Activated CD4-positive, alpha-beta T cell treated with anti-CD3 and anti-CD28 coated beads, Interleukin-10, Interleukin-2, amounts not matched to agents 100 ng/mL and 50 ng/mL, durations not matched to agents 16 hours and 8 hours (primary cell): ENCODE data around the gene ARHGAP22.
A peak's percentile ranks its signal among the peaks of the same experiment; 100 is the strongest.

Experiments used
- DNase-seq: peaks from one replicate; pipeline ENCODE4 v3.0.0-alpha.2; 2020

The ARHGAP22 gene

GRCh38 chr10:48632166-48632565 lies 27.3 kb upstream of the ARHGAP22 start:
- DNase-seq, result no peak

GRCh38 chr10:48627984-48628609 lies 23.2 kb upstream of the ARHGAP22 start:
- no peak for DNase-seq

- DNase-seq, result no peak
Measured at GRCh38 chr10:48626986-48627731, 22.3 kb upstream of the ARHGAP22 start.

GRCh38 chr10:48626447-48626846 lies 21.6 kb upstream of the ARHGAP22 start:
- DNase-seq, result no peak

- no peak for DNase-seq
Measured at GRCh38 chr10:48625826-48626134, 20.9 kb upstream of the ARHGAP22 start.

DNA sequence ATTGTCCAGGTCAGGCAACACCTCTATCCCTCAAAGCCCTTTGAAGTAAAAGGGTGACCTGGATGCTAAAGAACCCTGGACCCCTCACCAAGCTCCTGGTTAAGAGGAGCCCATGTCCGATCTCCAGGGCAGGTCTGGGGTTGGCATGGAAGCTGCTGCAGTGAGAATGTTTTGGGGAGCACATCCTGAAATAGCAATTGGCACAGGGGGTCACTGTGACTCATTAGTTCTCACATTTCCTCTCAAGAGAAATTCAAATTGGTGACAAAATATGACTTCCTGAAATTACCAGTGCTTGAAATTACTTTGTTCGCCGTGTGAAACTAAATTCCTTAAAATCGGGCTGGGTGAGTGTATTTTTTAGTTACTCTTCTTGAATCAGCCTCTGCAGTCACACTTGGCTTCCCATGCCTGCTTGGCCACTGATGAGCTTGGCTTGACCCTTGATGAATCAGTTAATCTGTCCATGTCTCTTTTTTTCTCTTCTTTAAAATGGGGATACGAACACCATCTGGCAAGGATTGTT lies 18.8 kb upstream of the ARHGAP22 start:
- no peak for DNase-seq

DNA sequence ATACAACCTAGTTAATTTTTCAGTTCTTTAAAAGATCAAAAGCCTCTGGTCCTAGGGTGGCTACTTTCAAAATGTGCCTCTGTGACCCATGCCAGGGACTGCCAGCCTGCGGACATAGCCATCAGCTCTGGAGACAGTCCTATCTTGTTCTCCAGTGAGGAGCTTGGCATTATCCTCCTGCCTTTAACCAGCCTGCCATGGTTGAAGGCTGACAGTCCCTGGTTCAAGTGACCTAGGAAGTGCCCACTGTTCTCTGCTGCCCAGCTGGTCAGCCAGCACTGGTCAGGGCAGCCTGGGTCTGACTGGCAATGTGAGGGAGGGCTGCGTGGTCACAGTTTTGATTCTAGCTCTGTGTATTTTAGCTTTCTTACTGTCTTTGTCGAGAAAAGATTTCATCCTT lies 18.1 kb upstream of the ARHGAP22 start:
- no peak for DNase-seq

DNA sequence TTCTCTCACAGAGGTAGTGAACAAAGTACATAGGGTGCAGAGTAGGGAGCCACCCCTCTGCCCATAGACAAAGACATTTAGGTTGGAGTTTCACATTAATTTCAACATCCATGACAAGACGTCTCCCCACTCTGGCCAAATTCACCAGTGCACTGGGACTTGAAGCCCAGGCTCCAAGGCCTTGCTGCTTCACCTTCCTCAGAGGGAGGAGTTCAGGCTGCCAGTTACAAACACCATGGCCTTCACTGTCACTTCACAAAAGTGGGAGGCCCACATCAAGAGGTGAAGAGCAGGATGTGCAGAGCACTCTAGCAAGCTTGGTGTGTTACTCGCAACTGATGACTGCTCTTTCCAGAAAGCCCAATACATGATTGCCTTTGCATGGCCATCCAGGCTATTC lies 15.8 kb upstream of the ARHGAP22 start:
- DNase-seq, result no peak

- no peak for DNase-seq
Measured at GRCh38 chr10:48616436-48616835, 11.6 kb upstream of the ARHGAP22 start.

GRCh38 chr10:48614481-48615390 lies 9.9 kb upstream of the ARHGAP22 start:
- no peak for DNase-seq

- DNase-seq, result no peak
Measured at GRCh38 chr10:48613016-48613415, 8.1 kb upstream of the ARHGAP22 start.

- no peak for DNase-seq
Measured at GRCh38 chr10:48612236-48612943, 7.5 kb upstream of the ARHGAP22 start.

GRCh38 chr10:48611133-48611532 lies 6.3 kb upstream of the ARHGAP22 start:
- no peak for DNase-seq

DNA sequence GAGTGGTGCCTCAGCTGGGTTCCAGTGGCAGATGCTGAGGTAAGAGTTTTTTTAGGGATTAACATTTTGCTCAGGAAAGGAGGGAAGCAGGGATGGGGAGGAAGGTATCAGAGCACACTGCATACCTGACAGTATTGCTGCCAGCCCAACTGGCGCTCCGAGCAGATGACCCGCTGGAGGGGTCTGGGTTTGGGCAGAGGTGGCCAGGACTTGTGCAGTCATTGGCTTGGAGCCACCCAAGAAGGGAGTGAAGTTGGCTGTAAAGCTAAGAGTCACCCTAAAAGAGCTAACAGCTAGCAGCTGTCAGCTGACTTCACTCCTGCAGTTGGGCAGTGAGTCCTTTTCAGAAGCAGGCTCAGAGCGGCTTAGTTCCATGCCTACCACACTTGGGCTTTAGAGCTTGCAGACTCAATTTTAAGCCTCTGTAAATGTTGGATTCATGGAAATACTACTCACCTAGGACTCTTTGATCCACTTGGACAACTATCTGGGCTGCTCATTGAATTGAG lies 5.8 kb upstream of the ARHGAP22 start:
- DNase-seq, result no peak

GRCh38 chr10:48609899-48610584 lies 5.2 kb upstream of the ARHGAP22 start:
- no peak for DNase-seq

- no peak for DNase-seq
Measured at GRCh38 chr10:48609441-48609840, 4.6 kb upstream of the ARHGAP22 start.

DNA sequence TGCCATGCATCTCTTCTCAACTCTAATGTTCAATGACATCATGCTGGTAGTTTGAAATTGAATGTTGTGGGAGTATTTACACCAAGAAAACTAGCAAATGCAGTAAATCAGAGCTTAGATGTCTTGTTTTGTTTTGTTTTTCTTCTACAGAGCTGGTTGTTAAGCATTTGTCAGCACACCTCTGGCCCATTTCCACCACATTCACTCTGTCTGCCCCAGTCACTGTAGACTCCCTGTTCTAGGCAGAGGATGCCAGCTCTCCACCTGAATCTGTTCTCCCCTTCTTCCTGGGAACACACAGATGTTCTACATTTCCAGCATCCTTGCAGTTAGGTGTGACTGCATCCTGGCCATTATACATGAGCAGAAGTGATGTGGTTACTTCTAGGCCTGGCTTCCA lies 4.1 kb upstream of the ARHGAP22 start:
- no peak for DNase-seq

DNA sequence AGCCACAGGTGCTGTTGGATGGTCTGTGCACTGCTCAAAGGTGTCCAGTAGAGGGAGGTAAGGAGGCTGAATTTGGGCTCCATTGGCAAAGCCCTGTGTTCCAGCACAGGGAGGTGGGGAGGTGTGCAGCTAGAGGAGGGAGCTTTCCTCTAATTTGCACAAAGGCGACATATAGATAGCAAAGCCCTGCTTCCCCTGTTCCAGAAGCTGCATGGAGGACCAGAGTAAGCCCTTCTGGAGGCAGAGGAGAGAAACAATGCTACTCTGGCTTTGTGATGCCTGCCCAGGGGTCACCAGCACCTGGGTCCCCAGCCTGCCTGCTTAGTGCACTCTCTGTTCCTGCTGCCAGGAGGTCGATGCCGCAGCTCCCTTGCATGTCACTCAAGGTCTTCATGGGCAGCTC lies 3.4 kb upstream of the ARHGAP22 start:
- DNase-seq, result peak; percentile 67

- no peak for DNase-seq
Measured at GRCh38 chr10:48607356-48608278, 2.7 kb upstream of the ARHGAP22 start.

DNA sequence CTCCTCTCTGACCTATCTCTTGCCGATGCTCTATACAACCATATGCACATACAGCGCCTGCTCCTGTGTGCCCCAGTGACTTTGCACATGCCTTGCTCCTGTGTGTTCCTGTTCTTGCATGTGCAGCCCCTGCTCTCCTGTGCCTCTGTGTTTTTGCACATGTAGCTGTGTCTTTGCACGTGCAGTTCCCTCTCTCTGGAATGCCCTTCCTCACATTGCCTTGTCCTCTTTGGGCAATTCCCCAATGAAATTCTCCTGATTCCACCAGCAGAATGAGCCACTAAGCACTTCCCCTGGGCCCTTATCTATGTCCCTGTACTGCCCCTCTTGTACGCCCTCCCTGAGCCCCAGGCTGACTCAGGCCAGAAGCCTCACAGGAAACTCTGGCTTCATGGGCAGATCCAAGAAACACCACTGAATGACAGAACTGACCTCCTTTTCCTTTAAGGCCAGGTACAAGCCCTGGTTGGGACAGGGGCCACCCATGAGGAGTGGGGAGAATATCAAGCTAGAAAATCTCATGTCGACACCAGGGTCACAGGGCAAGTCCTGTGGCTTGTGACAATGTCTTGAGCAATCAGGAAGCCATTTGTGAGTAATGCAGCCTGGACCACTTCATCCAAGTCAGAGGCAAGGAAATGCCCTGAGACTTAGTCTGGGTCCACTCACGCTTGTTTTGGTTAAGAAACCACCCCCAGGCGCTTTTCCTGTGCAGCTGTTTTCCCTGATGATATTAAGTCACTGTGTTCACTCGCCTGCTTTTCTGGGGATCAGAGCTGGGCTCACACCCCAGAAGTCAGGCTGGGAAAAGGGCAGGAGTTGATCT lies 1.9 kb upstream of the ARHGAP22 start:
- DNase-seq, result no peak
